WTC11 (cell line): Measurements from ENCODE around the gene SIGLEC7.

Source experiments
- CTCF ChIP-seq: fragments of 200-600 bp; IDR thresholded peaks from 2 replicates; pipeline ENCODE4 v1.8.0; 2022; ENCODE audit warnings: antibody characterized with exemption
- NFYB ChIP-seq: sonication (generic); formaldehyde crosslinking; conservative IDR thresholded peaks from 2 replicates; pipeline ENCODE4 v1.8.0; 2022; ENCODE audit warnings: low read depth, missing genetic modification reagents

- TF ChIP-seq CTCF (no peak), NFYB (no peak)
These were observed 41.5 kb downstream of the SIGLEC7 start for GRCh38 chr19:51183629-51184028.
